GM21619 (cell line): ENCODE data around the gene CEP57.
"Not testable (repeated sequence)": the region's sequence is repeated elsewhere in the genome, so short reads cannot be mapped to it uniquely, and the experiment has no call there.

Experiments used
- ATAC-seq: cut with Tn5 transposase; IDR thresholded peaks from one replicate; pipeline ENCODE4 v1.9.1; 2021; ENCODE audit not compliant: unreplicated experiment

Gene CEP57

GRCh38 chr11:95853138-95853537 is 62.8 kb downstream of the CEP57 start:
- ATAC-seq = no peak

DNA sequence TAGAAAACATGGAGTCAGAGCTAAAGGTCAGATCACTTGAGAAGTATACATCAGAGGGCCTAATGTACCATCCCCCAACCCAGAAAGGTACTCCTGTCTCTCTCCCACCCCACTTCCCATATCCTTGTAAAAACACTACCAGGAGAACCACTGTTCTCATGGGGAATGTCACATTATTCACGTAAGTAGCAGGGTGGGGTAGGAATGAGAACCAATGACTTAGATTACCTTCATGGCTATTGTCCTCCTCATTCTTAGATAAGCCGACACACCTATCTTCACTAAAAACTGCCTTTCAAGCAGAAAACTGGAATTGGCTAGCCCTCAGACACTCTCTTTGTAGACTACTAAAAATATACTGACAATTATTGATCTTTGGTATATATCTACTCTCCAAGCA is 63.6 kb downstream of the CEP57 start:
- no peak for ATAC-seq

DNA sequence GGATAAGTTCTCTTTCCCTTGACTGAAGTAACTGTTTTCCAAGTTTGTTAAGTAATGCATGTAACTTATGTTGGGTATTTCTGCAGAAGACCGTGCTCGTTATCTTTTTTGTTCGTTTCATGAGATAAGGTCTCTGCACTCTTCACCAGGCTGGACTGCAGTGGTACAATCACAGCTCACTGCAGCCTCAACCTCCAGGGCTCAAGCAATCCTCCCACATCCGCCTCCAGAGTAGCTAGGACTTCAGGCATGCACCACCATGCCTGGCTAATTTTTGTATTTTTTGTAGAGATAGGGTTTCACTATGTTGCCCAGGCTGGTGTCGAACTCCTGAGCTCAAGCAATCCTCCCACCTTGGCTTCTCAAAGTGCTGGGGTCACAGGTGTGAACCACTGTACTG is 64.1 kb downstream of the CEP57 start:
- not testable (repeated sequence) for ATAC-seq

DNA sequence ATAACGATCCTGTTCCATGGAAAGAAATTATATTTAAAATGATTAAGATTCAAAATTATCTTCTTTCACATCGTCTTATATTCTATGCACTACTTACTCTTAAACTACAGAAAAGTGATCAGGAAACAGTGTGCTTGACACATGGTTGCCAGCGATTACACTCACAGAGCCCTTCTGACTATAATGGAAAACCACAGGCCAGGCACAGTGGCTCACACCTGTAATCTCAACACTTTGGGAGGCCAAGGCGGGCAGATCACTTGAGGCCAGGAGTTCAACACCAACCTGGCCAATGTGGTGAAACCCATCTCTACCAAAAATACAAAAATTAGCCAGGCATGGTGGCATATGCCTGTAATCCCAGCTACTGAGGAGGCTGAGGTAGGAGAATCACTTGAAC is 69.7 kb downstream of the CEP57 start:
- not testable (repeated sequence) for ATAC-seq

DNA sequence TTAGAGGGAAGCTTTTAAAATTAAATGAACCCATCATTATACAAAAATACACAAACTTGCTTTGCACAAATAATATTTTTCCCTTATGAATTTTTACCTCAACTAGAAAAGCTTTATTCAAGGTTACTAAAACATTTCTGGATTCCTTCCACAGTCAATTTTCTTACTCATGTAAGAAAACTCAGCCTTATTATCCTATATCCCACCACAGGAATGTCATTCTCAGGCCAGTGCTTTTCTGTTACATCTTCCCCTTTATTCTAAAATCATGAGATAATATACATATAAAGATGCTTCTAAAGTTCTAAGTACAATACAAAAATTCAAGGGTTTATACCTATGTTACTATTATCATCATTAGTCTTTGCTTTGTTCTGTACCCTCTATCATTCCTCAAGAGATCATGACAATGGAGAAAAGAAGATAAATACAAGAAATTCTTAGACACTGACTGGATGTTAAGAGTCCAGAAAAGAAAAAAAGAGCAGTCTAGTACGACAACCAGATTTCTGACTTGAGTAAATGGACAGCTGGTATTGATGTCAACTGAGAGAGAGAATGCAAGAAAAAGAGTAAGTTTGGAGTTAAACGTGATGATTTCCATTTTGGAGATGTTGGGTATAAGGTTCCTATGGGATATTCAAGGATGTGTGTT is 73.3 kb downstream of the CEP57 start:
- ATAC-seq = no peak

DNA sequence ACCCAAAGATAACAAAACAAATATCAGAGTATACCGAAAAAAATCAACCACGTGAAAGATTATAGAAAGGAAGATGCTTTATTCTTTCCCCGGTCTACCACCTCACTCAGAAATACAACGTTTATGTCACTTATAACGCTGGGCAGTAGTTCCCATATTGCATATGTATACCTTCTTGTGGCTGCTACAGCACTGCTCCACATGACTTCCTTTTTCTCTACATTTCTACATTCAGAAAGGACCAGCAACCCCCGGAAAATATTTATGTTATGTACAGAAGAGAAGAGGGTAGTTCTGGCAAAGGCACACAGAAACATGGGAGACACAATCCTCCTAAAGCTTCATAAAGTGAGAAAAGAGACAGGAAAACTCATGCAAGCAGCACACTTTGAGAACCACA is 76.8 kb downstream of the CEP57 start:
- no peak for ATAC-seq

- not testable (repeated sequence) for ATAC-seq
Observed at GRCh38 chr11:95870877-95871276, 80.6 kb downstream of the CEP57 start.

GRCh38 chr11:95877291-95877690 is 87.0 kb downstream of the CEP57 start:
- ATAC-seq = no peak
